GM19099 (cell line): Measurements from ENCODE around the gene RHOT2.

ENCODE experiments used
- POLR2A ChIP-seq: IDR thresholded peaks from 3 replicates; pipeline ENCODE4 v1.6.1; 2011; ENCODE audit warnings: low read depth; ENCODE audit not compliant: insufficient read length; ENCODE audit errors: extremely low read depth

Gene RHOT2

DNA sequence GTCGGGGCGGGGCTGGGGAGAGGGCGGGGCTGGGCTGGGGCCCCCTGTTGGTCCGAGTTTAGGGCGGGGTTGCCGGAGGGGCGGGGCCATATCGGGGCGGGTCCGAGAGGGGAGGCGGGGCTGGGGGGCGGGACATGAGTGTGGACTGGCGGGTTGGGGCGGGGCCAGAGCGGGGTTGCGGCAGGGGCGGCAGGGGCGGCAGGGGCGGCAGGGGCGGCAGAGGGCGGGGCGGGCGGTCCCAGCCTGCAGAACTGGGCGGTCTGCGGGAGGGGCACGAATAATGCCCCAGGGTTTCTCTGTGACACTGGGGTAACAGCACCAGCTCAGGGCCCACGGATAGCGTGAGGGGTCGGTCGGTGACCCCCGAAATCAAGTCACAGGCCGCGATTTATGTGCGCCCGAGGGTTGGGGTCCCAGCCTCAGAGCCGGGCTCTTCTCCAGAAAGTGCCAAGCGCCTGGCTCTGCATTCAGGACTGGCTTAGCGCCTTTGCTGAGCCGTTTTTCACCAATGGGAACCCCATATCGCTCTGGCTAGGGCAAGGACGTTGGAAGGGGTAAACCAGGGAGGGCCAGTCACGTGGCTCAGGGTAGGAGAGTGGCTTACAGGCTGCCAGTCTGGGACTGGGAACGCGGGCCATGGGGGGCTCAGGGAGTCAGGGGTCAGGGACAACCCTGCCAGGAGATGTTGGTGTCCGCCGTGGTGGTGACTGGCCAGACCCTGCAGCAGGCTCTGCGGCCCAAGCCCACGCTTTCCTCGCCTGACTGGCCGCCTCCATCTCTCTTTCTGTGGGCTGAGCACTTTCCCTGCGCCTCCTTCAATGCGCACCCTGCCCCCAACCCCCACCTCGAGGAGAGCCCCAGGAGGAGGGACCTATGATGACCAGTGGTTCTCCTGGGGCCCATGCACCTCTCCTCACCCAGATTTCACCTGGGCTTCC lies 30.6 kb upstream of the RHOT2 start:
- TF ChIP-seq POLR2A, result no peak

DNA sequence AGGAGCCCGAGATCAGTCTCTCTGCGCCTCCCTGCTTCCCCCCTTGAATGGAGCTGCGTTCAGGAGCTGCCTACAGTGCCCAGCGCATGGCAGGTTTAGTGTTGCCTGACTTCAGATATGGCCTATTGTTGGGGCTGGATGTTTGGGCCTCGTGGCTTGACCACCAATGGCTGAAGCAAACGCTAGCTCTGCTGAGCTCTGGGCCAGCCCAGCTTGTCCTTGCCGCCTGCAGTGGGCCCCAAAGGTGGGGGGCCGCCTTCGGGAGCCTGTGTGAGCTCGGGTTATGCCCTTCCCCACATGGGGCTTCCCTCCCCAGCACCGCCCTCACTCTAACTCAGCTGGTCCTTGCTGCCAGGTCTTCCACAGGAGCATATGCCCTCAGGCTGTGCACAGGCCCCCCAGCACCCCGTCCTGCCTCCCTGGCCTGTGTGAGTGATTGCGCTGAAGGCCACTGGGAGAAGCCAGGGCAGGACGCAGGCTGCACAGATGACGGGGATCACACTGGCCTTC lies 29.8 kb upstream of the RHOT2 start:
- no peak for TF ChIP-seq POLR2A

DNA sequence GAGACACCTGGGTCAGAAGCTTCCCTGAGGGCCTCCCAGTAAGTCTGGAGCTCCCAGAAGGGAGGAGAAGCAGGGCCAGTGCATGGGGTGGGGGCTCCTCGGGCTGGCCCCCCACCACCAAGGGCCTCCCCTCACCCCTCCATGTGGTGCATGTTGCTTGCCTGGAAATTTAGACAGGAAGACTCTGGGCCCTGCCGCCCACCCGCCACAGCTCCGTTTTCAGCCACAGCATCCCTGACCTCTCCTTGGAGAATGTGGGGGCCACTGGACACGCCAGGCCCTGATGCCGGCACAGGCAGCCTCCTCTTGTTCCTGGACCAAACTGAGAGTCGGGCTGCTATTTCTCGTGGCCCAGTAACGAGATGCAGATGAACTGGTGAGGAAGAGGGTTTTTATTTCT lies 29.1 kb upstream of the RHOT2 start:
- TF ChIP-seq POLR2A, result no peak

DNA sequence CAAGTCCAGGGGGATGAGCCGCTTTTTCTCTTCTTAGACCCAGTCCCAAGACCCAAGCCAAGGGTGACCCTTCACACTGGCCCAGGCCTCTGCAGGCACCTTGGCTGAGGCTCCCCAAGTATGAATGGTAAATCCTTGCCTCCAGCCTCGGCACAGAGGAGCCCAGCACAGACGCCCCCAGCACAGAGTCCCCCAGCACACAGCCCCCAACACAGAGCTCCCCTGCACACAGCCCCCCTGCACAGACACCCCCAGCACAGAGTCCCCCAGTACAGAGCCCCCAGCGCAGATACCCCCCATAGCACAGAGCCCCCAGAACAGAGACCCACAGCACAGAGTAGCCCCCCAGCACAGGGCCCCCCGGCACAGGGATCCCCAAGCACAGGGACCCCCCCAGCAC lies 27.3 kb upstream of the RHOT2 start:
- no peak for TF ChIP-seq POLR2A

DNA sequence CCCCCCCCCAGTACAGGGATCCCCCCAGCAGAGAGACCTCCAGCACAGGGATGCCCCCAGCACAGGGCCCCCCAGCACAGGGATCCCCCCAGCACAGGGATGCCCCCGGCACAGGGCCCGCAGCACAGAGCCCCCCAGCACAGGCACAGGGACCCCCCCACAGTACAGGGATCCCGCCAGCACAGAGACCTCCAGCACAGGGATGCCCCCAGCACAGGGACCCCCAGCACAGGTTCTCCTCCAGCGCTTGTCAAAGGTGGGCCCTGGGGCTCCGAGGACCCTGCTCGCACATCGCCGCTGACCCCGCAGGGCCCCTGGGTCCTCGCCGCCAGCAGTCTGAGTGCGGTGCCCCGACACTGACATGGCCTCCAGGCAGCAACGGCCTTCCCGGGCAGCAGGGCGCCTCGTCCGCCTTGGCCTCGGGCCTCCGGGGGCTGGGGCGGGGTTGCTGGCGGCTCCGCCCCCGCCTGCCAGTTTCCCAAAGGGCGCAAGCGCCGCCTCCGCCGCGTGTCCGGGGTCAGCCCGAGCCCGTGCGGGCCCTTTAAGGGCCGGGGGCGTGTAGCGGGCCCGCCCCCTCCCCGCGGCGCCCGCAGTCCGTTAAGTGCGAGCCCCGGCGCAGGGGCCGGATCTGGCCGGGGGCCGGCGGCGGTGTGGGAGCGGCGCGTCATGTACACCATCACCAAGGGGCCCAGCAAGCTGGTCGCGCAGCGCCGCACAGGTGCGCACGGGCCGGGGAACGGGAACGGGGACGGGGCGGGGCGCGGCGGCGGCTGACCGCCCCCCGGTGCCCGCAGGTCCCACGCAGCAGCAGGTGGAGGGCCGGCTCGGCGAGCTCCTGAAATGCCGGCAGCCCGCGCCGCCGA lies 26.4 kb upstream of the RHOT2 start, which contains the start of gene MCRIP2:
Gene MCRIP2, plus strand, starts transcription at position 503 of the 863 bp plus-strand sequence. Its CDS starts 164 bp downstream, at position 667.
- peak; percentile 74 for TF ChIP-seq POLR2A

DNA sequence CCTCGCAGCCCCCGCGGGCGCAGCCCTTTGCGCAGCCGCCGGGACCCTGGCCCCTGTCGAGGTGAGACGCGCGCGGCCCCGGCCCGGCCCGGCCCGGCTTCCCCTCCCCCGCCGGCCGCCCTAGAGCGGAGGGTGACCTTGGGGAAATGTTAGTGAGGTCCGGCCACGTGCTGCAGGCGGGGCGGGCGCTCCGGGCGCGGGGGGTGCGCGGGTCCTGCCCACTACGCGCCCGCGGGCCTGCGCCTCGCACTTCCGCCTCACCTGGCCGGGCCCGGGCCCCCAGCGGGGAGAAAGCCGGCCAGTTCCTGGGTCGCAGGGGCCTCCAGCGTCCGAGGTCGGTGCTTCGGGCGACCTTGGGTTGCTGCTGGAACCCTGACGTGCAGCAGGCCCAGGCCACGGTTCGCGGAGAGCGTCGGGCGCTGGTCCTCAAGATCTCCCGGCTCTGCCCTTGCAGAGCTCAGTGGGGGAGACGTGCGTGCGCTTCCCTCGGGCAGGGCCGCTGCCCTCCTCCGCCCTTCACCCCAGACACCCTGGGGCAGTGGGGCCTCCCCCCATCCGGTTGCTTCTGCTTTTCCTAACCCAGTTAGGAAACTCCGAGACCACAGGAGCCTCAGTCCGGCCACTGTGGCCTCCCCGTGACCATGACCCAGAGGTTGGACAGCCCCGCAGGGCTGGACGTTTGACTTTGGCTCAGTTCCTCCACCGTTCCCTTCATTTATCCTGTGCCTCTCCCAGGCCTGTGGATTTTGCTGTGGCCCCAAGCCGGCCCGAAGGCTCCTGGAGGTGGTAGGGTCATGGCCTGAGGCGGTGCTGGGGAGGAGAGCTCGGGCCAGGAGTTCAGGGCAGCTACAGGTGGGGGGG lies 25.5 kb upstream of the RHOT2 start:
- TF ChIP-seq POLR2A, result peak; percentile 43

DNA sequence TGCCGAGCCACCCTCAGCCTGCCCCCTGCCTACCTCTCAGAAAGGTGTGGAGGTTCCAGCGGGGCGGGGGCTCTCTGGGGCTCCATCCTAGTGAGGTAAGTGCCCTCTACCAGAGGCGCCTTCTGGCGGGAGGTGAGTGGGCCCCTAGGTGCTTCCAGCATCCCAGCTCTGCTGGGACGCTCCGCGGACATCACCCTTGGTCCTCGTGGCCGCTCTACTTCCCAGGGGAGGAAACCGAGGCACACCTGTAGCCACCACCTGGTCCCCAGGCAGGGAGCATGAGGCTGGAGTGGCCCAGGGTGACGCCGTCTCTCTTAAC lies 24.9 kb upstream of the RHOT2 start:
- no peak for TF ChIP-seq POLR2A

DNA sequence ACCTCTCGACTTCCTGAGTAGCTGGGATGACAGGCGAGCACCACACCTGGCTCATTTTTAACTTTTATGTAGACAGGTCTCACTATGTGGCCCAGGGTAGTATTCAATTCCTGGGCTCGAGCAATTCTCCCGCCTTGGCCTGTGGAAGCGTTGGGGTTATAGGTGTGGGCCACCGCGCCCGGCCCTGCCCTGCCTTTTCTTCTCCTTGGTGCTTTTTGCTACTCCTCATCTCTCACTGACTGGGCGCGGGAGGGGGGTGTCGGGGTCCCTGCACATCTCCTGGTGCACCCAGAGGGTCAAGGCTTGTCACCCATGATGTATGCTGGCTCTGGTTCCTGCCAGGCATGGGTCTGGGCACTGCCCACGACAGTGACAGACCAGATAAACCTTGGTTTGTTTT lies 23.4 kb upstream of the RHOT2 start:
- TF ChIP-seq POLR2A, result no peak

DNA sequence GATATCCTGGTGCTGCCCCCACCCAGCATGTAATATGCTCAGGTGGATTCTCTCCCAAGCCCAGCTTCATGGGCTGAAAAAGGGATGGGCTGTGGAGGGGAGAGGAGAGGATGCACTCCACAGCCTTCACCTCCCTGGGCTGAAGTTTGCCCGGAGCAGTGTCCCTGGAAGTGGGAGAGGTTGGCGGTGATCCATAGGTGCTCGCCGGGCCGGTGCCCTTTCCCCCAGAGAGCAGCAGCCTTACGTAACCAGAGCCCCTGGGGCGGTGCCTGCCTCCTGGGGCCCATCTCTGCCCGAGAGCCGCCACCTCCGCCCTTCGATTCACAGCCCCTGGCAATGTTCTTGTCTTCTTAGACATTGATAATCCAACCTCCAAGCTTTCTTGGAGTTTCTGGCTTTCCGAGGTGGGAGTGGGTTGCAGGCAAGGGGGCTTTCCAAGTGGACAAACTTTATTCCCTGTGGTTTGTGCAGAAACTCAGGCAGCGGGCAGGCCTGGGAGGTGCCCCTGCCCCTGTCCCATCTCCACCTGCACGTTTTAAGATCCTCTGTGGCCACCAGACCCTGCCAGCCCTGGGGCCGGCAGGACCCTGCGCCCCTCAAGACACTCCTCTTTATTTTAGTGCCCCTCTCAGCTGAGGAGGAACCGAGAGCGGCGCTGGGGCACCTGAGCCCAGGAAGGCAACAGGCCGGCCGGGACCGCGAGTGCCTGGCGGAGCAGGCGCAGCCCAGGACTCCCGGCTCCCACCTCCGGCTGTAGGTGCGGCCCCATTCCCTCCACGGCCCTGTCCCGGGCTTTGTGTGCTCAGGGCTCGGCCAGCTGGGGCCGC lies 21.9 kb upstream of the RHOT2 start:
- no peak for TF ChIP-seq POLR2A

DNA sequence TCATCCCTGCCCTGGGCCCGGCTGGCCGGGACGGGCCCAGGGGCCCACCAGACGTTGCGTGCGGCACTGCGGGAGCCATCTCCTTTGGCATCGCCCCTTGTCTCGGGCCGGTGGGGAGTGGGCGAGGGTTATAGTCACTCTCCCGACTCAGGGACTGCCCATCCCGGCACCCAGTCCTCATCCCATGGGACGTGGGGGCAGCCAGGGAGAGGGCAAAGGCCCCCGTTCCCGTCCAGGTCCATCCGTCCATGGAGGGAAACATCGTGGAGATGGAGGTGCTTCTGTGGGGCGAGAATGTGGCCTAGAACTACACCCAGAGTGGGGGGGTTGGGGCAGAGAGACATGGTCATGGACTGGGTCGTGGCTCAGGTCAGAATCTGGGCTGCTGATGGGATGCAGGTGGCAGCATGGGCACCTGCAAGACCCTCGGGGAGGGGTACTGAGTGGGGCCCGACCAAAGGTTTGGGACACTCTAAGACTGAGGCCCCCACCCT lies 21.2 kb upstream of the RHOT2 start:
- TF ChIP-seq POLR2A, result no peak

DNA sequence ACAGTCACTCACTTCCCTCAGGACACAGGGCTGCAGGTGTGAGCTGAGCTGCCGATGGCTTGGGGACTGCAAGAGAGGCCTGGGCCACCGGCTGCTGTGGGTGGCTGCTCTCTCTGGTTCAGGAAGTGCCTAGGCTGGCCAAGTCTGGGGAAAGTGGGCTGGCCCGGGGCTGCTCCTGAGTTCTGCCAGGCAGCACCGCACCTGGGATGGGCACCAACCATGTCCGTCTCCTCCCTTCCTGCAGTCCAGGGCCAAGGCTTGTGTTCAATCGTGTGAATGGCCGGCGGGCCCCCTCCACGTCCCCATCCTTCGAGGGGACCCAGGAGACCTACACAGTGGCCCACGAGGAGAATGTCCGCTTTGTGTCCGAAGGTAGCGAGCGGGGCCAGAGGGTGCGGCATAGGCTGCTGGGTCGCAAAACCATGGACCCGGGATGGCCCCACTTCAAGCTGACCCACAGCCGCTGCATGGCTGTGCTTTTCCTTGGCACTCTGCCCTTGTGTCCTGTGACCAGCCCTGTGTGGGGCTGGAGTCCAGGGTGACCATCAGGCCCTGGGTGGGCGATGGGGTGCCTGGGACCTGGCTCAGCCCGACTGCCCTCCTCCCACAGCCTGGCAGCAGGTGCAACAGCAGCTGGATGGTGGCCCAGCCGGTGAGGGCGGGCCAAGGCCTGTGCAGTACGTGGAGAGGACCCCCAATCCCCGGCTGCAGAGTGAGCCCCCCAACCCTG lies 20.6 kb upstream of the RHOT2 start:
- TF ChIP-seq POLR2A, result peak; percentile 17

DNA sequence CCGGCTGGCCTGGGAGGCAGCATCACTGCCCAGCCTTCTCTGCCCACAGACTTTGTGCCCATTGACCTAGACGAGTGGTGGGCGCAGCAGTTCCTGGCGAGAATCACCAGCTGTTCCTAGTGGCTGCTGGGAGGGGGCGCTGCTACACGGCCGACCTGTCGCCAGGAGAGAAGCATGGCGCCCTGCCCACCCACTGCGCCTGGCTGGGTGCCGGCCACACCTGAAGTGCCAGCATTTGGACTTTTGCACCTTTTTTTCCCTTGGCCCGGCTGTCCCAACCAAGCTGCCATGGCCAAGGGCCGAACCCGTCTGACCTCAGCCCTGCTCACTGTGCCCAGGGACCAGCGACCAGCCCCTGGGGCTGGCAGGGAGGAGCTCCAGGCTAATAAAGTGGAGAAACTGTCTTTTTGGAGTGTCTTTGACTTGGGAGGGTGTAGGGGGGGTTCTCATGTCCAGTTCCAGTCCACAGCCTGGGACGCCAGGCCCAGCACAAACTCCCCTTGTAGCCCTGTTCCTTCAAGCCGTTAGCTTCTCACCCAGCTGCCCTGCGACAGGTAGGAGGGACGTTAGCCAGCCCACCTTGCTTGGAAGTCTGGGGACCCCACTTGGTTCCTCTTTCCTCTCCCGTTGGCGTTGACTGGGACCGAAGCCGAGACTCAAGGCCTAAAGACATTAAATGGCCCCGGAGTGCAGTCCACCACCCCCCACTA lies 19.7 kb upstream of the RHOT2 start:
- no peak for TF ChIP-seq POLR2A
